Activated naive CD4-positive, alpha-beta T cell treated with anti-CD3 and anti-CD28 coated beads for 36 hours (primary cell): ENCODE data around the gene PMEL. TPM values are rescaled to one million over a fixed set of nuclear protein-coding genes. Genes with fewer than 3 reads are reported as not detected.

Experiments used
- CTCF ChIA-PET: fragments of 350-600 bp; sonication (Branson Sonifier 250); formaldehyde crosslinking; loops from one replicate; lab custom pipeline; 2021; ENCODE audit warnings: antibody characterized with exemption; lab: Charles Lee
- DNase-seq: peaks from one replicate; pipeline ENCODE4 v3.0.0-alpha.2; 2020
- H3K27ac Mint-ChIP-seq: one replicate; pipeline ENCODE4 v1.8.0; 2021; ENCODE audit warnings: mild to moderate bottlenecking, mixed read lengths
- H3K27me3 Mint-ChIP-seq: one replicate; pipeline ENCODE4 v1.8.0; 2021; ENCODE audit warnings: low read depth, mixed read lengths
- H3K36me3 Mint-ChIP-seq: one replicate; pipeline ENCODE4 v1.8.0; 2021; ENCODE audit warnings: low read depth, mixed read lengths
- H3K4me1 Mint-ChIP-seq: one replicate; pipeline ENCODE4 v1.8.0; 2021; ENCODE audit warnings: low read depth, mixed read lengths
- H3K4me3 Mint-ChIP-seq: one replicate; pipeline ENCODE4 v1.8.0; 2021; ENCODE audit warnings: mild to moderate bottlenecking, moderate library complexity, mixed read lengths
- H3K9me3 Mint-ChIP-seq: one replicate; pipeline ENCODE4 v1.8.0; 2021; ENCODE audit warnings: mixed read lengths
- intact Hi-C: fragments of 100-400 bp; cut with micrococcal nuclease; formaldehyde crosslinking; loops from one replicate; pipeline ENCODE4 v1.15.1; 2023
- total RNA-seq, 2 experiments: library from RNA; stranded (reverse); gene quantifications; one replicate each; pipeline ENCODE4 v1.2.3, GENCODE V29; 2021

Gene PMEL
- total RNA-seq, 2 experiments from 2014 or later, result 1.2 to 1.5 TPM

GRCh38 chr12:55965240-55965639, 602 bp downstream of the PMEL start:
- H3K27ac Mint-ChIP-seq, result no peak overlapping the region
- CTCF ChIA-PET, result no interaction called here
- H3K4me3 Mint-ChIP-seq, result no peak overlapping the region
- intact Hi-C loops, result no loop called here
- H3K36me3 Mint-ChIP-seq, result peaks cover 23% of the 10 kb centered on the region
- H3K27me3 Mint-ChIP-seq, result no peaks in the 10 kb centered on the region
- no peaks in the 10 kb centered on the region for H3K9me3 Mint-ChIP-seq
- H3K4me1 Mint-ChIP-seq, result peaks cover 28% of the 10 kb centered on the region
- no peak for DNase-seq

GRCh38 chr12:55963760-55964159, 2.1 kb downstream of the PMEL start:
- Mint-ChIP-seq H3K36me3 (peaks cover 16% of the 10 kb centered on the region), H3K4me3 (no peak overlapping the region), H3K9me3 (no peaks in the 10 kb centered on the region), H3K4me1 (peaks cover 24% of the 10 kb centered on the region), H3K27me3 (no peaks in the 10 kb centered on the region), H3K27ac (no peak overlapping the region)
- DNase-seq, result no peak
- CTCF ChIA-PET, result no interaction called here
- intact Hi-C loops, result no loop called here

- peak overlapping the region; percentile 10 for H3K27ac Mint-ChIP-seq
- intact Hi-C loops, result no loop called here
- H3K4me3 Mint-ChIP-seq, result no peak overlapping the region
- no peak for DNase-seq
- CTCF ChIA-PET, result interaction anchor here (0.8 to 2.8 kb wide), 3 partner anchors 17 to 31 kb away, joined by 3 to 9 read pairs (median 8); no protein-coding TSS in a partner anchor
- no peaks in the 10 kb centered on the region for H3K9me3 Mint-ChIP-seq
- peaks cover 10% of the 10 kb centered on the region for H3K36me3 Mint-ChIP-seq
- peaks cover 15% of the 10 kb centered on the region for H3K4me1 Mint-ChIP-seq
- H3K27me3 Mint-ChIP-seq, result no peaks in the 10 kb centered on the region
Observed at GRCh38 chr12:55957106-55957859, 8.6 kb downstream of the PMEL start.

- Mint-ChIP-seq H3K27me3 (no peaks in the 10 kb centered on the region), H3K36me3 (peaks cover 22% of the 10 kb centered on the region), H3K4me1 (peaks cover 15% of the 10 kb centered on the region), H3K27ac (peak overlapping the region; percentile 63), H3K9me3 (no peaks in the 10 kb centered on the region), H3K4me3 (no peak overlapping the region)
- DNase-seq, result peak; percentile 65
- intact Hi-C loops, result loop anchor here (1.0 kb wide), 1 partner anchor 17 kb away; no protein-coding TSS in a partner anchor
- CTCF ChIA-PET, result interaction anchor here (0.6 to 2.8 kb wide), 5 partner anchors 10 to 1503 kb away, joined by 3 to 8 read pairs (median 3); no protein-coding TSS in a partner anchor
Observed at GRCh38 chr12:55955800-55956508, 9.9 kb downstream of the PMEL start.

- Mint-ChIP-seq H3K36me3 (peaks cover 22% of the 10 kb centered on the region), H3K4me3 (no peak overlapping the region), H3K9me3 (no peaks in the 10 kb centered on the region), H3K27ac (peak overlapping the region; percentile 33), H3K4me1 (peaks cover 15% of the 10 kb centered on the region), H3K27me3 (no peaks in the 10 kb centered on the region)
- intact Hi-C loops, result no loop called here
- DNase-seq, result no peak
- CTCF ChIA-PET, result interaction anchor here (0.6 to 2.8 kb wide), 7 partner anchors 10 to 211 kb away, joined by 3 to 8 read pairs (median 3); no protein-coding TSS in a partner anchor
Observed at GRCh38 chr12:55955344-55955743, 10.5 kb downstream of the PMEL start.

- Mint-ChIP-seq H3K27ac (peak overlapping the region; percentile 65), H3K27me3 (no peaks in the 10 kb centered on the region), H3K36me3 (peaks cover 55% of the 10 kb centered on the region), H3K4me1 (peaks cover 39% of the 10 kb centered on the region), H3K4me3 (no peak overlapping the region), H3K9me3 (no peaks in the 10 kb centered on the region)
- intact Hi-C loops, result loop anchor here (1.0 kb wide), 1 partner anchor 28 kb away; the partner anchor contains the start of gene RAB5B
- CTCF ChIA-PET, result interaction anchor here (0.8 to 1.2 kb wide), 4 partner anchors 10 to 208 kb away, joined by 3 to 4 read pairs (median 4); no protein-coding TSS in a partner anchor
- DNase-seq, result no peak
Observed at GRCh38 chr12:55946553-55946952, 19.3 kb downstream of the PMEL start.

- intact Hi-C loops, result no loop called here
- H3K27me3 Mint-ChIP-seq, result no peaks in the 10 kb centered on the region
- no peak overlapping the region for H3K4me3 Mint-ChIP-seq
- H3K9me3 Mint-ChIP-seq, result no peaks in the 10 kb centered on the region
- no peak for DNase-seq
- peaks cover 70% of the 10 kb centered on the region for H3K36me3 Mint-ChIP-seq
- H3K4me1 Mint-ChIP-seq, result peaks cover 69% of the 10 kb centered on the region
- CTCF ChIA-PET, result interaction anchor here (1.0 to 1.9 kb wide), 4 partner anchors 16 to 204 kb away, joined by 3 to 9 read pairs (median 4); partner anchors contain the start of genes ORMDL2 and SARNP
- peak overlapping the region; percentile 50 for H3K27ac Mint-ChIP-seq
Observed at GRCh38 chr12:55942577-55943136, 23.2 kb downstream of the PMEL start.

GRCh38 chr12:55942055-55942454, 23.8 kb downstream of the PMEL start:
- Mint-ChIP-seq H3K4me1 (peaks cover 70% of the 10 kb centered on the region), H3K4me3 (no peak overlapping the region), H3K9me3 (no peaks in the 10 kb centered on the region), H3K36me3 (peaks cover 70% of the 10 kb centered on the region), H3K27ac (peak overlapping the region; percentile 33), H3K27me3 (no peaks in the 10 kb centered on the region)
- intact Hi-C loops, result no loop called here
- CTCF ChIA-PET, result interaction anchor here (0.6 to 1.9 kb wide), 6 partner anchors 15 to 204 kb away, joined by 3 to 9 read pairs (median 4); partner anchors contain the start of genes ORMDL2 and SARNP
- DNase-seq, result no peak

GRCh38 chr12:55940065-55940732, 25.6 kb downstream of the PMEL start:
- intact Hi-C loops, result loop anchor here (1.0 kb wide), 4 partner anchors 10 to 202 kb away; partner anchors contain the start of gene GDF11
- Mint-ChIP-seq H3K27me3 (no peaks in the 10 kb centered on the region), H3K27ac (peak overlapping the region; percentile 74), H3K36me3 (peaks cover 72% of the 10 kb centered on the region), H3K4me1 (peaks cover 72% of the 10 kb centered on the region), H3K9me3 (no peaks in the 10 kb centered on the region), H3K4me3 (no peak overlapping the region)
- peak; percentile 94 for DNase-seq
- CTCF ChIA-PET, result interaction anchor here (0.6 to 3.5 kb wide), 22 partner anchors 9 to 218 kb away, joined by 3 to 43 read pairs (median 8); partner anchors contain the start of genes DGKA, DNAJC14, ORMDL2 and PYM1

- Mint-ChIP-seq H3K27me3 (no peaks in the 10 kb centered on the region), H3K36me3 (peaks cover 75% of the 10 kb centered on the region), H3K4me3 (no peak overlapping the region), H3K27ac (peak overlapping the region; percentile 74), H3K4me1 (peaks cover 78% of the 10 kb centered on the region), H3K9me3 (no peaks in the 10 kb centered on the region)
- DNase-seq, result peak; percentile 53
- intact Hi-C loops, result loop anchor here (1.0 kb wide), 1 partner anchor 122 kb away; the partner anchor contains the start of gene SARNP
- CTCF ChIA-PET, result interaction anchor here (0.5 to 3.5 kb wide), 19 partner anchors 9 to 204 kb away, joined by 3 to 43 read pairs (median 9); partner anchors contain the start of genes DGKA, DNAJC14, ORMDL2 and PYM1
Observed at GRCh38 chr12:55938826-55939501, 26.9 kb downstream of the PMEL start.

- DNase-seq, result no peak
- intact Hi-C loops, result no loop called here
- Mint-ChIP-seq H3K4me1 (peaks cover 85% of the 10 kb centered on the region), H3K27ac (peak overlapping the region; percentile 74), H3K36me3 (peaks cover 78% of the 10 kb centered on the region), H3K27me3 (no peaks in the 10 kb centered on the region), H3K9me3 (no peaks in the 10 kb centered on the region), H3K4me3 (no peak overlapping the region)
- CTCF ChIA-PET, result interaction anchor here (1.0 to 3.3 kb wide), 3 partner anchors 12 to 199 kb away, joined by 5 to 35 read pairs (median 10); no protein-coding TSS in a partner anchor
Observed at GRCh38 chr12:55937981-55938380, 27.9 kb downstream of the PMEL start.
